Mesenchymal stem cell (in vitro differentiated cells and primary cell): ENCODE measurements around the gene DGCR2.
"Not testable (repeated sequence)": the region's sequence is repeated elsewhere in the genome, so short reads cannot be mapped to it uniquely, and the experiment has no call there.

Source experiments
- DNase-seq: peaks from one replicate; pipeline ENCODE4 v3.0.0-alpha.2; 2013
- H2AFZ ChIP-seq: one replicate; pipeline ENCODE4 v1.6.1; 2013; ENCODE audit warnings: low read depth, mild to moderate bottlenecking, control low read depth, inconsistent platforms, low read length, moderate library complexity
- H2AK5ac ChIP-seq: 2 replicates; pipeline ENCODE4 v1.6.1; 2013; ENCODE audit warnings: low read length, moderate library complexity, mild to moderate bottlenecking, inconsistent platforms; ENCODE audit not compliant: severe bottlenecking
- H2BK120ac ChIP-seq: one replicate; pipeline ENCODE4 v1.6.1; 2013; ENCODE audit warnings: low read depth, mild to moderate bottlenecking, inconsistent platforms, low read length, moderate library complexity
- H2BK12ac ChIP-seq, 2 experiments: one replicate each; pipeline ENCODE4 v1.6.1; 2013; ENCODE audit warnings: inconsistent platforms in 2 of 2, low read length in 2 of 2, mild to moderate bottlenecking in 2 of 2, moderate library complexity in 2 of 2, control low read depth in 1 of 2
- H2BK15ac ChIP-seq: one replicate; pipeline ENCODE4 v1.6.1; 2013; ENCODE audit warnings: mild to moderate bottlenecking, low read depth, inconsistent platforms; ENCODE audit not compliant: poor library complexity, severe bottlenecking
- H2BK5ac ChIP-seq: 2 replicates; pipeline ENCODE4 v1.6.1; 2013; ENCODE audit warnings: low read depth, mild to moderate bottlenecking, low read length, control low read depth, inconsistent platforms; ENCODE audit not compliant: poor library complexity, severe bottlenecking
- H3K14ac ChIP-seq, 2 experiments: one replicate each; pipeline ENCODE4 v1.6.1; 2013; ENCODE audit warnings: inconsistent platforms in 2 of 2, low read length in 2 of 2, control low read depth in 1 of 2, mild to moderate bottlenecking in 1 of 2, moderate library complexity in 1 of 2
- H3K18ac ChIP-seq, 2 experiments: one replicate each; pipeline ENCODE4 v1.6.1; 2013; ENCODE audit warnings: inconsistent platforms in 2 of 2, low read length in 2 of 2, control low read depth in 1 of 2, low read depth in 1 of 2, mild to moderate bottlenecking in 1 of 2
- H3K23ac ChIP-seq, 2 experiments: one replicate each; pipeline ENCODE4 v1.6.1; 2013; ENCODE audit warnings: inconsistent platforms in 2 of 2, low read length in 2 of 2, mild to moderate bottlenecking in 2 of 2, moderate library complexity in 2 of 2, control low read depth in 1 of 2
- H3K27ac ChIP-seq: 2 replicates; pipeline ENCODE4 v1.5.1; 2013; ENCODE audit warnings: mild to moderate bottlenecking, moderate library complexity, low read length, control low read depth, inconsistent platforms; ENCODE audit not compliant: poor library complexity, severe bottlenecking
- H3K27me3 ChIP-seq, 2 experiments: 2 replicates each; pipeline versions ENCODE4 v1.6.1 to v1.7.0; 2013; ENCODE audit warnings: low read length in 2 of 2, mild to moderate bottlenecking in 2 of 2, moderate library complexity in 2 of 2, control low read depth in 1 of 2, inconsistent platforms in 1 of 2; ENCODE audit not compliant: control insufficient read depth in 1 of 2, insufficient read depth in 1 of 2
- H3K36me3 ChIP-seq, 2 experiments: 2 replicates each; pipeline versions ENCODE4 v1.6.1 to v1.7.0; 2013; ENCODE audit warnings: low read length in 2 of 2, control low read depth in 1 of 2, inconsistent platforms in 1 of 2, low read depth in 1 of 2, mild to moderate bottlenecking in 1 of 2; ENCODE audit not compliant: insufficient read depth in 2 of 2, control insufficient read depth in 1 of 2
- H3K4ac ChIP-seq, 2 experiments: one replicate each; pipeline ENCODE4 v1.6.1; 2013; ENCODE audit warnings: inconsistent platforms in 2 of 2, low read length in 2 of 2, mild to moderate bottlenecking in 2 of 2, moderate library complexity in 2 of 2, control low read depth in 1 of 2, low read depth in 1 of 2
- H3K4me1 ChIP-seq: 2 replicates; pipeline ENCODE4 v1.6.1; 2013; ENCODE audit warnings: low read depth, low read length, control low read depth; ENCODE audit not compliant: control insufficient read depth, insufficient read depth
- H3K4me2 ChIP-seq: 2 replicates; pipeline ENCODE4 v1.6.1; 2013; ENCODE audit warnings: low read length, mild to moderate bottlenecking, inconsistent platforms; ENCODE audit not compliant: poor library complexity, severe bottlenecking
- H3K4me3 ChIP-seq, 2 experiments: 2 replicates each; pipeline versions ENCODE4 v1.5.1 to v1.7.0; 2013; ENCODE audit warnings: low read length in 2 of 2, mild to moderate bottlenecking in 2 of 2, control low read depth in 1 of 2, low read depth in 1 of 2; ENCODE audit not compliant: insufficient read depth in 1 of 2
- H3K79me1 ChIP-seq: replicated peaks from 2 replicates; pipeline ENCODE4 v1.6.1; 2013; ENCODE audit warnings: mild to moderate bottlenecking, control low read depth, low read length, inconsistent platforms; ENCODE audit not compliant: poor library complexity, severe bottlenecking
- H3K9ac ChIP-seq: 2 replicates; pipeline ENCODE4 v1.7.0; 2013; ENCODE audit warnings: mild to moderate bottlenecking, low read length, moderate library complexity
- H3K9me3 ChIP-seq: 2 replicates; pipeline ENCODE4 v1.7.0; 2013; ENCODE audit warnings: mild to moderate bottlenecking, low read length; ENCODE audit not compliant: control insufficient read depth
- H4K8ac ChIP-seq: one replicate; pipeline ENCODE4 v1.6.1; 2013; ENCODE audit warnings: inconsistent platforms, mild to moderate bottlenecking, low read length, moderate library complexity
- H4K91ac ChIP-seq: one replicate; pipeline ENCODE4 v1.6.1; 2013; ENCODE audit warnings: mild to moderate bottlenecking, low read length, inconsistent platforms
- WGBS: methylation state at CpG from one replicate; pipeline ENCODE4 v1.1.7; 2013; ENCODE audit warnings: mixed read lengths; 5-methylcytosine and 5-hydroxymethylcytosine counted together

Gene DGCR2

DNA sequence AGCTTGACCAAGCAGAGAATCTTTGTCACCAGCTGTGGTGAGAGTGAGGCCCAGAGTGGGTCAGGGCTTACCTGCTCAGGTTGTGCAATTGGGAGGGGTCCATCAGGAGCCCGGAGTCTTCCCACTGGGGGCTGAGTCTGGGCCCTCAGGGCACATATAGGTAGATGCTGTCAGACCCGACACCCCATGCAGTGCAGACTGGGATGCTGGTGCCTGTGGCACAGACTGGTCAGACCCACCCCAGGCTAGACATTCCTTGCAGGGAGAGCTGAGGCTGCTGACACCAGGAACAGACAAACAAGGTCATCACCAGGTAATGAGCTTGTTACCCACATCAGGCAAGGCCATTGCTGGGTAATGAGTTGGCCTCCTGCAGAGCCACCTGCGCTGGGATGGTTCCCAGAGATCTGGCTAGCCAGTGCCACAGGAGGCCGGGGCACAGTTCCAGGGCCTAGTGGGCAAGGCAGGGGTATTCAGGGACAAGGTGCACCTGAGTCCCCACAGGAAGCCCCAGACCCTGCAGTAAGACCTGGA is 97.2 kb downstream of the DGCR2 start:
- H3K14ac ChIP-seq, H3K27ac ChIP-seq, H2BK5ac ChIP-seq, H3K4me3 ChIP-seq, H3K9ac ChIP-seq, H3K4me1 ChIP-seq, H2AK5ac ChIP-seq, DNase-seq, H2BK15ac ChIP-seq, H4K91ac ChIP-seq, H2BK12ac ChIP-seq, H3K79me1 ChIP-seq, H3K36me3 ChIP-seq, H3K9me3 ChIP-seq, H3K23ac ChIP-seq, H3K4ac ChIP-seq, H3K4me2 ChIP-seq, H2AFZ ChIP-seq, H3K18ac ChIP-seq, H2BK120ac ChIP-seq, H4K8ac ChIP-seq: not testable (repeated sequence)
- peaks cover 6 to 18% of the 10 kb centered on the region in 2 experiments for H3K27me3 ChIP-seq
- 71% methylated on average over 2 of the region's 4 CpGs for WGBS

DNA sequence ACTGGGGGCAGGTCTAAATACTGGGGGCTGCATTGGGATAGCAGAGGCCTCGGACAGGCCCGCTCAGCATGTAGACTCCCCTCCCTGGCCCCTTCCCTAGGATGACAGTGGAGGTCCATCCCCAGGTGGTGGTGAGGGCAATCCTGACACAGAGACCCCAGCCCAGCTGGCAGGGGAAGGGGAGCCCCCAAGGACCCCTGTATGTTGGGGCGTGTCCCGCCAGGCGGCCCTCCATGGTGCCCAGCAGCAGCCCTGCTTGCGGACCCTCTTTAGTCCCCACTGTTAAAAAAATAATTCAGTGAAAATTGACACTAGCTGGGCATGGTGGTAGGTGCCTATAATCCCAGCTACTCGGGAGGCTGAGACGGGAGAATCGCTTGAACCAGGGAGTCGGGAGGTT is 98.3 kb downstream of the DGCR2 start:
- H3K4ac ChIP-seq, H4K8ac ChIP-seq, H3K27ac ChIP-seq, H2BK120ac ChIP-seq, H4K91ac ChIP-seq, DNase-seq, H3K4me1 ChIP-seq, H2AFZ ChIP-seq, H3K18ac ChIP-seq, H3K36me3 ChIP-seq, H3K23ac ChIP-seq, H3K9me3 ChIP-seq, H2AK5ac ChIP-seq, H2BK15ac ChIP-seq, H3K14ac ChIP-seq, H3K9ac ChIP-seq, H3K4me2 ChIP-seq, H3K79me1 ChIP-seq, H3K4me3 ChIP-seq, H2BK12ac ChIP-seq, H2BK5ac ChIP-seq: not testable (repeated sequence)
- 86% methylated on average over 4 of the region's 10 CpGs for WGBS
- H3K27me3 ChIP-seq: peaks cover 14 to 25% of the 10 kb centered on the region in 2 experiments

DNA sequence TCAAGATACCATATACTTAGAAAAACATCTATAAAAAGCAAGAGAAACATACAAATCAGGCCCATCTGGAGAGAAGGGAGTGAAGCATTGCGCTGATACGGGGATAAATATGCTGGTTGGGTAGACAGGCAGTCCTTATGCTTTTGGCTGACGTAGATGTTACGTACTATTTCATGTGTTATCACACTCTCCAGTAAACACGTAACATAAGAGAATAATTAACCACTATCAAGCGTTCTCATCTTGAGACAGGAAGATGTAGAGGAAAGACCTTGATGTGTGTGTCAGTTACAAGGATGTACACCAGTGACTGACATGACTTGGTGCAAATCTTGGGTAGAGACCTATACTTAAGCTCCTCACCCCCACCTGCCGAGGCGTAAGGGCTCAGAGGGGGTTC is 99.5 kb downstream of the DGCR2 start:
- Histone ChIP-seq H2BK5ac (no peak overlapping the region), H3K27ac (no peak overlapping the region), H2BK120ac (no peak overlapping the region), H3K4me3 (no peak overlapping the region), H3K36me3 (no peaks in the 10 kb centered on the region), H3K18ac (no peak overlapping the region), H3K9ac (no peak overlapping the region), H2BK12ac (no peak overlapping the region), H3K27me3 (peaks cover 20 to 32% of the 10 kb centered on the region in 2 experiments), H2AFZ (no peak overlapping the region), H3K4me1 (no peaks in the 10 kb centered on the region), H3K4ac (no peak overlapping the region), H3K79me1 (no peaks in the 10 kb centered on the region), H2BK15ac (no peak overlapping the region), H3K4me2 (no peak overlapping the region), H3K14ac (no peak overlapping the region), H3K9me3 (no peaks in the 10 kb centered on the region), H4K91ac (no peak overlapping the region), H4K8ac (no peak overlapping the region), H3K23ac (no peak overlapping the region), H2AK5ac (no peak overlapping the region)
- WGBS: 100% methylated on average over 2 of the region's 8 CpGs
- no peak for DNase-seq

DNA sequence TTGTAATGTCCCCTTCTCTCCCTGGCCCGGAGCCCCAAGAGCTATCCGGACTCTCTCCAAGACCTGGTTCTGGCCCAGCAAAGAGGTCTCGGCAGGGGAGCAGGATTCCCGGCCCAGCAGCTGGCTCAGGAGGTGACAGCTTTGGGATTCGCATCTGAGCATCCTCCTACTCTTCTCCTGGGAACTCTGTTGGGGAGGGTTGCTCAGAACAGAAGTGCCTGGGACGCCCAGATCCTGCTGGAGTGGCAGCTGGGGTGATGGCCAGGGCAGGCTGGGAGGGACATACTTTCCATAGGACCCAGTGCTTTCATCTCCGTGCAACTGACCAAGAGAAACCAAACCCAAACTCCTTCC is 102.6 kb downstream of the DGCR2 start:
- Histone ChIP-seq H4K91ac (no peak overlapping the region), H3K23ac (no peak overlapping the region), H2AK5ac (no peak overlapping the region), H3K27ac (no peak overlapping the region), H3K4ac (no peak overlapping the region), H2AFZ (no peak overlapping the region), H2BK12ac (no peak overlapping the region), H3K79me1 (no peaks in the 10 kb centered on the region), H2BK120ac (no peak overlapping the region), H3K9ac (no peak overlapping the region), H3K4me1 (no peaks in the 10 kb centered on the region), H2BK5ac (no peak overlapping the region), H3K4me2 (no peak overlapping the region), H3K27me3 (peaks cover 25 to 36% of the 10 kb centered on the region in 2 experiments), H3K9me3 (no peaks in the 10 kb centered on the region), H3K14ac (no peak overlapping the region), H4K8ac (no peak overlapping the region), H3K4me3 (no peak overlapping the region), H3K18ac (no peak overlapping the region), H3K36me3 (no peaks in the 10 kb centered on the region), H2BK15ac (no peak overlapping the region)
- 69% methylated on average over 6 of the region's 7 CpGs for WGBS
- no peak for DNase-seq
